Psoas muscle (tissue), 8 donors: ENCODE results near the gene KDM2A. TPM values are rescaled to one million over a fixed set of nuclear protein-coding genes. Genes with fewer than 3 reads are reported as not detected.

ENCODE experiments used
- ATAC-seq, 4 donors: fragments of 200-7000 bp; cut with Tn5 transposase; one replicate each; pipeline ENCODE4 v1.9.1; 2020; ENCODE audit warnings: moderate library complexity in 3 of 4, mild to moderate bottlenecking in 2 of 4
- DNase-seq, 2 donors: peaks; one replicate each; pipeline ENCODE4 v3.0.0-alpha.2; 2020
- H3K27ac ChIP-seq: fragments of 200-600 bp; one replicate; pipeline ENCODE4 v1.8.0; 2022
- H3K27me3 ChIP-seq, 3 donors: fragments of 200-600 bp in 1 of 3; one replicate each; pipeline versions ENCODE4 v1.6.1 to v1.8.0; 2013 to 2022; ENCODE audit warnings: low read length in 2 of 3, mild to moderate bottlenecking in 2 of 3, moderate library complexity in 1 of 3; ENCODE audit not compliant: insufficient read depth in 3 of 3
- H3K36me3 ChIP-seq, 2 donors: fragments of 200-600 bp in 1 of 2; one replicate each; pipeline versions ENCODE4 v1.6.1 to v1.8.0; 2013 to 2022; ENCODE audit warnings: low read depth in 1 of 2, mild to moderate bottlenecking in 1 of 2, moderate library complexity in 1 of 2; ENCODE audit not compliant: insufficient read depth in 1 of 2
- H3K4me1 ChIP-seq: fragments of 200-600 bp; one replicate; pipeline ENCODE4 v1.8.0; 2022
- H3K4me3 ChIP-seq: fragments of 200-600 bp; one replicate; pipeline ENCODE4 v1.8.0; 2022; ENCODE audit warnings: mild to moderate bottlenecking
- H3K9me3 ChIP-seq: fragments of 200-600 bp; one replicate; pipeline ENCODE4 v1.8.0; 2022
- CTCF ChIP-seq: fragments of 200-600 bp; IDR thresholded peaks from one replicate; pipeline ENCODE4 v1.8.0; 2022; ENCODE audit warnings: antibody characterized with exemption
- WGBS, 3 donors: extraction: QIAGEN DNeasy Blood & Tissue Kit; methylation state at CpG; one replicate each; pipeline versions ENCODE4 v1.1.6 to v1.1.7; 2013; 5-methylcytosine and 5-hydroxymethylcytosine counted together
- intact Hi-C, 2 donors: fragments of 100-400 bp; cut with DNase I; formaldehyde crosslinking; loops; one replicate each; pipeline versions ENCODE4 v1.11.0 to v1.14.2; 2022
- polyA plus RNA-seq, 3 donors: library from polyadenylated mRNA; stranded (reverse); fragments of 200-250 nt; gene quantifications; one replicate each; pipeline ENCODE4 v1.2.3, GENCODE V29; 2013
- total RNA-seq, 4 donors: library from RNA; stranded (reverse); fragmentation: NEBNext Ultra II Directional in 2 of 4; extraction: Animal tissue kit (Norgen Biotek cat#: 25700) in 2 of 4; gene quantifications; one replicate each; pipeline versions ENCODE4 v1.2.1 to v1.2.4, GENCODE V29; 2021 to 2023
- donor health status: healthy with polysubstance abuse.
- donor health status: DM: no; HTN: no; CAD: no; lungs with moderate emphysema.
- donor health status: Bipolar disorder and iron deficiency.
- donor health status: healthy.
- donor health status: DM: yes; HTN: yes; CAD: no.
- donor health status: DM: no; HTN: no; CAD: no.
- donor health status: DM: no; HTN: no; CAD: no.
- donor health status: DM: yes; HTN: yes; CAD: no.

Gene KDM2A
- total and polyA plus RNA-seq, 7 donors: 26.6 to 67.9 (median 52.4) TPM

DNA sequence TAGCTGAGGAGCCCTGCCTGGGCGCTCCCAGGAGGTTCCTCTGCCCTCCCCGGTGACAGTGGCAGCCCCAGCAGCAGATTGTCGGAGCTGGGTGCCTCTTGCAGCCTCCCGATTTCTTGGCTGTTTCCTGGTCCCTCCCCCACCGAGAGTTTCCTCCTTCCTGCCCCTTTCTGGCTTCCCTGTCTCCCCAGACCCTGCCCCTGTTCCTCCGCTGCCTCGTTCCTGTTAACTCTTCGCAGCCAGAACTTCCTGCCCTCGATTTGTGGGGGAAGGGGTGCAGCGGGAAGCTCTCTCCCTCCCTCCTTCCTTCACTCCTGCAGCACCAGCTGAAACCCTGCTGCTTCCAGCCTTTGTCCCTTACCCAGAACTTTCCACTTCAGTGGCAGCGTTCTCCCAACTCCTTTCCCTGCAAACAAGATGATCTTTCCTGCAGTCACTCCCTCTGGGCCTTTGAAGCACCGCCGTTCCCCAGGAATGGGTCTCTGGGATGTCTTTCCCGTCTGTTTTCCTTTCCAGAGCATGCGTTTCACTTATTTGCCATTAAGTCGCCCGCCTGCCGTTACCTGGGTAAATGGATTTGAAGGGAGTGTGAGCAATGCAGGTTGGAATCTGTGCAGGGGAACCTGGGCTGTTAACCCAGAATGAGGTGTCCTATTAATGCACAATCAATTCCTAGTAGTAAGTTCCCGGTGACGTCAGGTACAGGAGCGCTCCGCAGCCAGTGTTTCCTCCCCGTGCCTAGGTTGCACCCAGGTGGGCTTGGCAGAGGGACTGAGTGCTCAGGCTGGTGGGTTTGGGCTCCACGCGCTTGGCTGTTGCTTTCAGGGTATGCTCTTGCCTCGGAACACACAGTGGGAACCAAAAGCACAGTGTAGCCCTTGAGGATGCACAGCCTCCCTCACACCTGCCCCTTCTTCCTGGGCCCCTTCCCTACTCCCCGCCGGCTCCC, 151.5 kb downstream of the KDM2A start:
- ATAC-seq (no peak), DNase-seq (peak; percentile 55 to 73)
- intact Hi-C loops: no loop called here
- no peaks in the 10 kb centered on the region for H3K27me3 ChIP-seq
- no peaks in the 10 kb centered on the region for H3K9me3 ChIP-seq
- peak overlapping the region; percentile 51 for H3K27ac ChIP-seq
- no peak for TF ChIP-seq CTCF
- peak overlapping the region; percentile 49 for H3K4me3 ChIP-seq
- WGBS, 3 donors: 48 to 58% (median 51%) methylated on average over 28 of the region's 28 CpGs
- peaks cover 0 to 14% of the 10 kb centered on the region in 2 donors for H3K36me3 ChIP-seq
- peaks cover 82% of the 10 kb centered on the region for H3K4me1 ChIP-seq

DNA sequence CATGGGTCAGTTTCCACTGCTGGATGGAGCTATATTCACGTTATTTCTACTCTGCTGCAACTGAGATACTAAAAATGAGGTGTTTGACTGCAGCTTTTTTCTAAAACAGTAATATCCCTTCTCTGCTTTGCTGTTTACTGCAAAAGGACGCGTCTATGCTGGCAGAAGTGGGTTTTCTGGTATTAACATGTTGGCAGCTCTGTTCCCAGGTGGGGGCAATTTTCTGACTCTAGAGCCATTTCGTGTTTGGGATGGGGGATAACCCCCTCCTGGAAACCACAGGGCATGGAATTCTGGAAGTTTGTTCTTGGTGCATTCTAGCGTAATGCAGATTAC, 152.1 kb downstream of the KDM2A start:
- no peaks in the 10 kb centered on the region for H3K27me3 ChIP-seq
- H3K4me3 ChIP-seq: peak overlapping the region; percentile 49
- WGBS, 3 donors: 60 to 83% (median 68%) methylated on average over 5 of the region's 5 CpGs
- DNase-seq: no peak
- intact Hi-C loops: no loop called here
- no peak for TF ChIP-seq CTCF
- H3K36me3 ChIP-seq: peaks cover 0 to 14% of the 10 kb centered on the region in 2 donors
- no peak for ATAC-seq
- peaks cover 83% of the 10 kb centered on the region for H3K4me1 ChIP-seq
- no peaks in the 10 kb centered on the region for H3K9me3 ChIP-seq
- peak overlapping the region; percentile 71 for H3K27ac ChIP-seq

DNA sequence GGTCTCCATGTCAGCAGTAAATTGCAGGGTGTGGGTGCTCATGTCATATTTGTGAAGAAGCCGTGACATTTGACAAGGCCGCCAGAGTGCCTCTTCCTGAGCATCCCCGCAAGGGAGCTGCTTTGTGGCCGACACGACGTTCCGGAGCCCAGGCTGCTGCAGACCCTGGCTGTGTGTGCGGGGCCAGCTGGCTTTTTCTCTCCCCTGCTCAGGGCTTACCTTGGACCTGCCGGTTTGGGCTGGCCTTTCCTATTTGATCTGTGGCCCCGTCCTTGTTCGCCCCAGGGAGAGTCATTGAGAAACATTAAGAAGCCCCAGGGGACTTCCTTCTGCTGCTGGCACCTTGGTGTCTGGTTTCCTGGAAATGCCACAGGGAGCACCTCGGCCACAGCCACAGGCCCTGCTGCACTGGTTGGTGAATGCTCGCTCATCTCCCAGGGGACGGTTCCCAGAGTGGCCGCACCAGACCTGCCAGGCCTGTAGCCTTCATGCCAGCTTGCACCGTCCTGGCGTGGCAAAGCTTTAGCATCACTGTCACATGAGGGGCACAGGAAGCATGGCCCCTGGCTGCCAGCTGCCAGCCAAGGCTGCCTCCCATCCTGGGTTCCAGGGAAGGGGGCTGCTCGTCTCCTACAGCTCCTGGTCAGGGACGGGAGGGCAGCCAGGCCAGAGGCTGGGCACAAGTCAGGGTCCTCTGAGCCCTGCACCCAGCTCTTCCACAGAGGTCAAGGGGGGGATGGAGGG, 152.7 kb downstream of the KDM2A start:
- Histone ChIP-seq H3K9me3 (no peaks in the 10 kb centered on the region), H3K27ac (peak overlapping the region; percentile 71), H3K4me1 (peaks cover 87% of the 10 kb centered on the region), H3K4me3 (peak overlapping the region; percentile 49), H3K27me3 (no peaks in the 10 kb centered on the region), H3K36me3 (peaks cover 0 to 14% of the 10 kb centered on the region in 2 donors)
- WGBS, 3 donors: 27 to 44% (median 31%) methylated on average over 19 of the region's 19 CpGs
- intact Hi-C loops: no loop called here
- peak; percentile 40 to 81 (median 72) for ATAC-seq
- peak in 1 of 2 donors; percentile 71 for DNase-seq
- TF ChIP-seq CTCF: no peak

- intact Hi-C loops: no loop called here
- no peak for TF ChIP-seq CTCF
- peak overlapping the region; percentile 71 for H3K27ac ChIP-seq
- H3K9me3 ChIP-seq: no peaks in the 10 kb centered on the region
- WGBS, 3 donors: 47 to 62% (median 50%) methylated on average over 22 to 23 of the region's 23 CpGs
- peaks cover 0 to 14% of the 10 kb centered on the region in 2 donors for H3K36me3 ChIP-seq
- H3K4me1 ChIP-seq: peaks cover 90% of the 10 kb centered on the region
- H3K27me3 ChIP-seq: no peaks in the 10 kb centered on the region
- no peak for ATAC-seq
- DNase-seq: peak in 1 of 2 donors; percentile 55
- peak overlapping the region; percentile 49 for H3K4me3 ChIP-seq
These were observed 153.5 kb downstream of the KDM2A start for GRCh38 chr11:67272327-67273259.
